Adrenal gland (tissue), 5 donors: ENCODE measurements around the gene TCEAL4.

Experiments used
- POLR2A ChIP-seq, 2 donors: fragments of 450-650 bp; IDR thresholded peaks; one replicate each; pipeline ENCODE4 v1.6.1; 2017; ENCODE audit warnings: antibody characterized with exemption in 2 of 2, mild to moderate bottlenecking in 2 of 2, moderate library complexity in 1 of 2
- TF ChIP-seq, protein P1 (sequence below), 6 experiments: fragments of 450-650 bp in 4 of 6; fragments of 200-600 bp in 2 of 6; sonication (generic) in 1 of 6; IDR thresholded peaks; 1 replicate in 5 of 6; 2 replicates in 1 of 6; pipeline versions ENCODE4 v1.5.1 to v1.8.0; 2016 to 2021; ENCODE audit warnings: antibody characterized with exemption in 6 of 6, mild to moderate bottlenecking in 2 of 6, moderate library complexity in 1 of 6
- donor health status: DM: no; HTN: no; CAD: no.

DNA sequence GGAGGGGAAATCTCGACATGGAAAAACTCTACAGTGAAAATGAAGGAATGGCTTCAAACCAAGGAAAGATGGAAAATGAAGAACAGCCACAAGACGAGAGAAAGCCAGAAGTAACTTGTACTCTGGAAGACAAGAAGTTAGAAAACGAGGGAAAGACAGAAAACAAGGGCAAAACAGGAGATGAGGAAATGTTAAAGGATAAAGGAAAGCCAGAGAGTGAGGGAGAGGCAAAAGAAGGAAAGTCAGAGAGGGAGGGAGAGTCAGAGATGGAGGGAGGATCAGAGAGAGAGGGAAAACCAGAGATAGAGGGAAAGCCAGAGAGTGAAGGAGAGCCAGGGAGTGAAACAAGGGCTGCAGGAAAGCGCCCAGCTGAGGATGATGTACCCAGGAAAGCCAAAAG lies 1.3 kb downstream of the TCEAL4 start:
- TF ChIP-seq, protein P1, sequence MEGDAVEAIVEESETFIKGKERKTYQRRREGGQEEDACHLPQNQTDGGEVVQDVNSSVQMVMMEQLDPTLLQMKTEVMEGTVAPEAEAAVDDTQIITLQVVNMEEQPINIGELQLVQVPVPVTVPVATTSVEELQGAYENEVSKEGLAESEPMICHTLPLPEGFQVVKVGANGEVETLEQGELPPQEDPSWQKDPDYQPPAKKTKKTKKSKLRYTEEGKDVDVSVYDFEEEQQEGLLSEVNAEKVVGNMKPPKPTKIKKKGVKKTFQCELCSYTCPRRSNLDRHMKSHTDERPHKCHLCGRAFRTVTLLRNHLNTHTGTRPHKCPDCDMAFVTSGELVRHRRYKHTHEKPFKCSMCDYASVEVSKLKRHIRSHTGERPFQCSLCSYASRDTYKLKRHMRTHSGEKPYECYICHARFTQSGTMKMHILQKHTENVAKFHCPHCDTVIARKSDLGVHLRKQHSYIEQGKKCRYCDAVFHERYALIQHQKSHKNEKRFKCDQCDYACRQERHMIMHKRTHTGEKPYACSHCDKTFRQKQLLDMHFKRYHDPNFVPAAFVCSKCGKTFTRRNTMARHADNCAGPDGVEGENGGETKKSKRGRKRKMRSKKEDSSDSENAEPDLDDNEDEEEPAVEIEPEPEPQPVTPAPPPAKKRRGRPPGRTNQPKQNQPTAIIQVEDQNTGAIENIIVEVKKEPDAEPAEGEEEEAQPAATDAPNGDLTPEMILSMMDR (IDR thresholded peaks at IDR 0.05): no peak
- no peak for TF ChIP-seq POLR2A (IDR thresholded peaks at IDR 0.05)
